GM23248 (cell line): ENCODE results near the gene RERE. TPM values are rescaled to one million over a fixed set of nuclear protein-coding genes. Genes with fewer than 3 reads are reported as not detected.

Experiments used
- DNase-seq: peaks from one replicate; pipeline ENCODE4 v3.0.0-alpha.2; 2015
- H2AFZ ChIP-seq: fragments of 200-600 bp; sonication (generic); 2 replicates; pipeline ENCODE4 v1.6.1; 2016; ENCODE audit warnings: antibody characterized with exemption
- H3F3A ChIP-seq: fragments of 200-600 bp; sonication (generic); 2 replicates; pipeline ENCODE4 v1.6.1; 2016; ENCODE audit warnings: mild to moderate bottlenecking, antibody characterized with exemption, mixed run types; ENCODE audit not compliant: insufficient read depth
- H3K27ac ChIP-seq: fragments of 200-600 bp; sonication (generic); 2 replicates; pipeline ENCODE4 v1.5.1; 2016; ENCODE audit warnings: mild to moderate bottlenecking
- H3K27me3 ChIP-seq: fragments of 200-600 bp; sonication (generic); replicated peaks from 2 replicates; pipeline ENCODE4 v1.6.1; 2016; ENCODE audit warnings: mild to moderate bottlenecking; ENCODE audit not compliant: insufficient read depth
- H3K36me3 ChIP-seq: fragments of 200-600 bp; sonication (generic); 2 replicates; pipeline ENCODE4 v1.6.1; 2016; ENCODE audit warnings: low read depth, mild to moderate bottlenecking
- H3K4me1 ChIP-seq: fragments of 200-600 bp; sonication (generic); 2 replicates; pipeline ENCODE4 v1.6.1; 2016; ENCODE audit warnings: mild to moderate bottlenecking; ENCODE audit not compliant: insufficient read depth
- H3K4me2 ChIP-seq: fragments of 200-600 bp; sonication (generic); one replicate; pipeline ENCODE4 v1.6.1; 2016; ENCODE audit warnings: mild to moderate bottlenecking; ENCODE audit not compliant: unreplicated experiment
- H3K4me3 ChIP-seq: fragments of 200-600 bp; sonication (generic); 2 replicates; pipeline ENCODE4 v1.5.1; 2016; ENCODE audit warnings: mild to moderate bottlenecking
- H3K79me2 ChIP-seq: fragments of 200-600 bp; sonication (generic); 2 replicates; pipeline ENCODE4 v1.6.1; 2016; ENCODE audit warnings: mild to moderate bottlenecking; ENCODE audit not compliant: insufficient read depth
- H3K9ac ChIP-seq: fragments of 200-600 bp; sonication (generic); 2 replicates; pipeline ENCODE4 v1.6.1; 2016; ENCODE audit warnings: mild to moderate bottlenecking
- H3K9me2 ChIP-seq: fragments of 200-600 bp; sonication (generic); 2 replicates; pipeline ENCODE4 v1.6.1; 2016; ENCODE audit warnings: mixed run types, mild to moderate bottlenecking, moderate library complexity; ENCODE audit not compliant: insufficient read depth
- H3K9me3 ChIP-seq: fragments of 200-600 bp; sonication (generic); one replicate; pipeline ENCODE4 v1.6.1; 2017; ENCODE audit warnings: low read depth
- H4K20me1 ChIP-seq: fragments of 200-600 bp; sonication (generic); 2 replicates; pipeline ENCODE4 v1.6.0; 2016; ENCODE audit not compliant: insufficient read depth
- EZH2 ChIP-seq: fragments of 200-600 bp; sonication (generic); IDR thresholded peaks from 2 replicates; pipeline ENCODE4 v1.6.1; 2018; ENCODE audit warnings: antibody characterized with exemption, mild to moderate bottlenecking; ENCODE audit not compliant: insufficient read depth, poor library complexity, severe bottlenecking
- EZH2phosphoT487 ChIP-seq: fragments of 200-600 bp; sonication (generic); IDR thresholded peaks from 2 replicates; pipeline ENCODE4 v1.6.1; 2018; ENCODE audit warnings: antibody characterized with exemption, moderate library complexity, mild to moderate bottlenecking, low read depth; ENCODE audit not compliant: insufficient read depth
- WGBS, 2 experiments: methylation state at CpG; one replicate each; pipeline ENCODE4 v1.1.6; 2015 to 2017; ENCODE audit warnings: low lambda C conversion rate in 2 of 2, low coverage in 1 of 2; ENCODE audit errors: missing lambda C conversion rate in 2 of 2; 5-methylcytosine and 5-hydroxymethylcytosine counted together
- in situ Hi-C: fragments of 300-500 bp; cut with MboI; formaldehyde crosslinking; loops from 2 replicates; pipeline ENCODE4 v1.15.0; 2020
- polyA plus RNA-seq: library from polyadenylated mRNA; unstranded; fragments of >200 nt; fragmentation: Nextera tagmentation; extraction: Ambion mirVana; gene quantifications from 2 replicates; pipeline ENCODE4 v1.2.1, GENCODE V29; 2016
- total RNA-seq: library from RNA; depleted of rRNA; stranded (reverse); fragments of >200 nt; shearing (Covaris generic); gene quantifications from 2 replicates; pipeline ENCODE4 v1.2.3, GENCODE V29; 2014

Gene RERE
- total and polyA plus RNA-seq, 2 experiments from 2014 or later: 26.0 to 26.2 TPM

- H3K27me3 ChIP-seq: no peaks in the 10 kb centered on the region
- H3K27ac ChIP-seq: no peak overlapping the region
- H2AFZ ChIP-seq: no peak overlapping the region
- no peaks in the 10 kb centered on the region for H3K36me3 ChIP-seq
- no peak overlapping the region for H3K4me2 ChIP-seq
- H3K4me3 ChIP-seq: no peak overlapping the region
- no peaks in the 10 kb centered on the region for H4K20me1 ChIP-seq
- H3K9me3 ChIP-seq: no peaks in the 10 kb centered on the region
- H3F3A ChIP-seq: no peaks in the 10 kb centered on the region
- no peak overlapping the region for H3K9ac ChIP-seq
- TF ChIP-seq EZH2phosphoT487 (no peak), EZH2 (no peak)
- H3K9me2 ChIP-seq: no peaks in the 10 kb centered on the region
- WGBS, 2 experiments: 37 to 50% methylated on average over 3 of the region's 3 CpGs
- in situ Hi-C loops: no loop called here
- no peaks in the 10 kb centered on the region for H3K4me1 ChIP-seq
- peaks cover 4% of the 10 kb centered on the region; the same call in 1 of the 2 replicates for H3K79me2 ChIP-seq
- no peak for DNase-seq
Measured at GRCh38 chr1:8782001-8782620, 35.3 kb downstream of the RERE start.

- no peak overlapping the region for H3K9ac ChIP-seq
- WGBS, 2 experiments: 94 to 100% methylated on average over 1 of the region's 1 CpG
- H2AFZ ChIP-seq: no peak overlapping the region
- no peaks in the 10 kb centered on the region for H3K9me3 ChIP-seq
- no peak for DNase-seq
- no peak for TF ChIP-seq EZH2phosphoT487
- no peak for TF ChIP-seq EZH2
- H3K4me1 ChIP-seq: no peaks in the 10 kb centered on the region
- 0 out of 2 replicates have a peak, but pooled peaks cover 4% of the 10 kb centered on the region for H3K79me2 ChIP-seq
- in situ Hi-C loops: no loop called here
- no peak overlapping the region for H3K27ac ChIP-seq
- H4K20me1 ChIP-seq: no peaks in the 10 kb centered on the region
- no peak overlapping the region for H3K4me2 ChIP-seq
- H3K9me2 ChIP-seq: no peaks in the 10 kb centered on the region
- no peaks in the 10 kb centered on the region for H3F3A ChIP-seq
- H3K36me3 ChIP-seq: no peaks in the 10 kb centered on the region
- H3K4me3 ChIP-seq: no peak overlapping the region
- no peaks in the 10 kb centered on the region for H3K27me3 ChIP-seq
Measured at GRCh38 chr1:8780405-8780804, 37.0 kb downstream of the RERE start.

GRCh38 chr1:8777867-8778266 lies 39.6 kb downstream of the RERE start:
- DNase-seq: no peak
- H3K27me3 ChIP-seq: no peaks in the 10 kb centered on the region
- no peak overlapping the region for H2AFZ ChIP-seq
- no peaks in the 10 kb centered on the region for H3F3A ChIP-seq
- no peak for TF ChIP-seq EZH2
- TF ChIP-seq EZH2phosphoT487: no peak
- H3K36me3 ChIP-seq: no peaks in the 10 kb centered on the region
- no peak overlapping the region for H3K4me2 ChIP-seq
- 0 out of 2 replicates have a peak, but pooled peaks cover 1% of the 10 kb centered on the region for H3K79me2 ChIP-seq
- in situ Hi-C loops: no loop called here
- H3K9me2 ChIP-seq: no peaks in the 10 kb centered on the region
- H4K20me1 ChIP-seq: no peaks in the 10 kb centered on the region
- no peak overlapping the region for H3K27ac ChIP-seq
- H3K9ac ChIP-seq: no peak overlapping the region
- H3K4me3 ChIP-seq: no peak overlapping the region
- H3K4me1 ChIP-seq: no peaks in the 10 kb centered on the region
- no peaks in the 10 kb centered on the region for H3K9me3 ChIP-seq

- Histone ChIP-seq H3K36me3 (no peaks in the 10 kb centered on the region), H3K9me3 (no peaks in the 10 kb centered on the region), H3K4me3 (no peak overlapping the region), H3K27me3 (no peaks in the 10 kb centered on the region), H3K9me2 (no peaks in the 10 kb centered on the region), H2AFZ (no peak overlapping the region), H3K9ac (no peak overlapping the region), H3K4me2 (no peak overlapping the region), H3K79me2 (no peaks in the 10 kb centered on the region), H3K27ac (no peak overlapping the region), H3K4me1 (no peaks in the 10 kb centered on the region), H3F3A (no peaks in the 10 kb centered on the region), H4K20me1 (no peaks in the 10 kb centered on the region)
- in situ Hi-C loops: no loop called here
- TF ChIP-seq EZH2 (no peak), EZH2phosphoT487 (no peak)
- 78 to 80% methylated on average over 5 of the region's 5 CpGs for WGBS, 2 experiments
- no peak for DNase-seq
Measured at GRCh38 chr1:8776104-8776503, 41.3 kb downstream of the RERE start.

- Histone ChIP-seq H3K4me1 (no peaks in the 10 kb centered on the region), H3K9ac (no peak overlapping the region), H3K9me2 (no peaks in the 10 kb centered on the region), H3K4me3 (no peak overlapping the region), H3K27ac (no peak overlapping the region), H3K9me3 (no peaks in the 10 kb centered on the region), H3K27me3 (no peaks in the 10 kb centered on the region), H3K4me2 (no peak overlapping the region), H2AFZ (no peak overlapping the region), H3F3A (no peaks in the 10 kb centered on the region), H3K79me2 (peaks cover 17% of the 10 kb centered on the region), H4K20me1 (no peaks in the 10 kb centered on the region), H3K36me3 (no peaks in the 10 kb centered on the region)
- no peak for DNase-seq
- in situ Hi-C loops: no loop called here
- TF ChIP-seq EZH2: no peak
- WGBS, 2 experiments: 93 to 96% methylated on average over 2 of the region's 2 CpGs
Measured at GRCh38 chr1:8767006-8767405, 50.4 kb downstream of the RERE start.
